ENCODE measurements around the gene ARL10.

ARL10 gene

GRCh38 chr5:176397736-176398420, 32.6 kb downstream of the ARL10 start:
- no peak for TF ChIP-seq CTCF (IDR thresholded peaks at IDR 0.05; ENCODE audit: control extremely low read depth, extremely low read depth, low read depth, missing control alignments)
- no peak for DNase-seq (ENCODE audit: extremely low spot score)
- ChIA-PET CTCF (no interaction called here), POLR2A (no interaction called here)

- POLR2A ChIA-PET, result no interaction called here
- CTCF ChIA-PET, result interaction anchor here (1.1 to 1.3 kb wide), 2 partner anchors 15 to 48 kb away, joined by 4 read pairs; partner anchors contain the start of gene FAF2
- DNase-seq (ENCODE audit: extremely low spot score), result no peak
- no peak for TF ChIP-seq CTCF (IDR thresholded peaks at IDR 0.05; ENCODE audit: control extremely low read depth, extremely low read depth, low read depth, missing control alignments)
Observed at GRCh38 chr5:176400382-176401156, 35.3 kb downstream of the ARL10 start.

GRCh38 chr5:176401281-176402205, 36.3 kb downstream of the ARL10 start:
- no peak for DNase-seq (ENCODE audit: extremely low spot score)
- ChIA-PET CTCF (interaction anchor here (1.1 to 1.3 kb wide), 2 partner anchors 14 to 47 kb away, joined by 4 read pairs; partner anchors contain the start of gene FAF2), POLR2A (no interaction called here)
- no peak for TF ChIP-seq CTCF (IDR thresholded peaks at IDR 0.05; ENCODE audit: control extremely low read depth, extremely low read depth, low read depth, missing control alignments)

- TF ChIP-seq CTCF (IDR thresholded peaks at IDR 0.05; ENCODE audit: control extremely low read depth, extremely low read depth, low read depth, missing control alignments), result no peak
- no peak for DNase-seq (ENCODE audit: extremely low spot score)
- ChIA-PET POLR2A (interaction anchor here (0.7 kb wide), 1 partner anchor 8 kb away, joined by 7 read pairs; no protein-coding TSS in a partner anchor), CTCF (interaction anchor here (1.2 to 3.7 kb wide), 4 partner anchors 10 to 42 kb away, joined by 3 to 22 read pairs (median 10); partner anchors contain the start of genes CLTB and FAF2)
Observed at GRCh38 chr5:176405656-176406435, 40.6 kb downstream of the ARL10 start.

- no peak for TF ChIP-seq CTCF (IDR thresholded peaks at IDR 0.05; ENCODE audit: control extremely low read depth, extremely low read depth, low read depth, missing control alignments)
- ChIA-PET POLR2A (no interaction called here), CTCF (interaction anchor here (1.2 to 3.7 kb wide), 4 partner anchors 10 to 136 kb away, joined by 3 to 22 read pairs (median 10); partner anchors contain the start of genes CLTB and FAF2)
- no peak for DNase-seq (ENCODE audit: extremely low spot score)
Observed at GRCh38 chr5:176406436-176407052, 41.3 kb downstream of the ARL10 start.
